HEK293T (cell line): ENCODE results near the gene R3HDML.

Experiments
- CTCF ChIA-PET: fragments of 350-600 bp; formaldehyde crosslinking; extraction: SDS; loops from one replicate; lab custom pipeline; 2021; ENCODE audit warnings: antibody characterized with exemption, inconsistent platforms; lab: Yijun Ruan, JAX
- POLR2A ChIA-PET: fragments of 350-600 bp; formaldehyde crosslinking; extraction: SDS; loops from one replicate; lab custom pipeline; 2020; ENCODE audit warnings: antibody characterized with exemption, inconsistent platforms; lab: Yijun Ruan, JAX
- DNase-seq: peaks from one replicate; pipeline ENCODE4 v3.0.0; 2012; ENCODE audit warnings: mixed read lengths; ENCODE audit errors: extremely low spot score
- ARNT ChIP-seq: fragments of 450-650 bp; IDR thresholded peaks from 2 replicates; pipeline ENCODE4 v1.6.1; 2017; ENCODE audit warnings: mild to moderate bottlenecking
- BHLHE40 ChIP-seq: fragments of 450-650 bp; IDR thresholded peaks from 2 replicates; pipeline ENCODE4 v1.6.1; 2016; ENCODE audit warnings: mild to moderate bottlenecking, moderate library complexity, borderline replicate concordance
- CTBP1 ChIP-seq: fragments of 450-650 bp; IDR thresholded peaks from 2 replicates; pipeline ENCODE4 v1.6.1; 2016; ENCODE audit warnings: borderline replicate concordance
- ELF4 ChIP-seq: fragments of 450-650 bp; IDR thresholded peaks from 2 replicates; pipeline ENCODE4 v1.6.1; 2017; ENCODE audit warnings: antibody characterized with exemption
- FOXA1 ChIP-seq: fragments of 450-650 bp; IDR thresholded peaks from 2 replicates; pipeline ENCODE4 v1.6.1; 2016; ENCODE audit warnings: mild to moderate bottlenecking
- FOXK2 ChIP-seq: fragments of 450-650 bp; IDR thresholded peaks from 2 replicates; pipeline ENCODE4 v1.6.1; 2016; ENCODE audit warnings: mild to moderate bottlenecking
- FOXM1 ChIP-seq: fragments of 450-650 bp; IDR thresholded peaks from 2 replicates; pipeline ENCODE4 v1.6.1; 2017; ENCODE audit warnings: mild to moderate bottlenecking, borderline replicate concordance
- HDGF ChIP-seq: fragments of 450-650 bp; IDR thresholded peaks from 2 replicates; pipeline ENCODE4 v1.6.1; 2017; ENCODE audit warnings: antibody characterized with exemption, borderline replicate concordance
- L3MBTL2 ChIP-seq: fragments of 450-650 bp; conservative IDR thresholded peaks from 2 replicates; pipeline ENCODE4 v1.6.1; 2016; ENCODE audit warnings: mild to moderate bottlenecking
- LEF1 ChIP-seq: fragments of 450-650 bp; IDR thresholded peaks from 2 replicates; pipeline ENCODE4 v1.6.1; 2017; ENCODE audit warnings: mild to moderate bottlenecking, borderline replicate concordance
- NFRKB ChIP-seq: fragments of 450-650 bp; IDR thresholded peaks from 2 replicates; pipeline ENCODE4 v1.6.1; 2016; ENCODE audit warnings: mild to moderate bottlenecking, moderate library complexity
- PKNOX1 ChIP-seq: fragments of 450-650 bp; IDR thresholded peaks from 2 replicates; pipeline ENCODE4 v1.6.1; 2016
- SP1 ChIP-seq: fragments of 450-650 bp; IDR thresholded peaks from 2 replicates; pipeline ENCODE4 v1.6.1; 2017
- SUZ12 ChIP-seq: fragments of 450-650 bp; IDR thresholded peaks from 2 replicates; pipeline ENCODE4 v1.6.1; 2016; ENCODE audit warnings: mild to moderate bottlenecking
- TARDBP ChIP-seq: fragments of 450-650 bp; IDR thresholded peaks from 2 replicates; pipeline ENCODE4 v1.6.1; 2016
- ZNF384 ChIP-seq: fragments of 450-650 bp; IDR thresholded peaks from 2 replicates; pipeline ENCODE4 v1.6.1; 2016

The R3HDML gene

GRCh38 chr20:44309763-44310663, 26.8 kb upstream of the R3HDML start:
- ChIA-PET POLR2A (interaction anchor here (0.6 to 2.0 kb wide), 8 partner anchors 8 to 193 kb away, joined by 3 to 10 read pairs (median 4); partner anchors contain the start of gene R3HDML), CTCF (interaction anchor here (0.6 to 4.8 kb wide), 10 partner anchors 8 to 101 kb away, joined by 3 to 49 read pairs (median 5); no protein-coding TSS in a partner anchor)
- no peak for DNase-seq
- TF ChIP-seq SP1: no peak
- TF ChIP-seq BHLHE40: no peak
- TF ChIP-seq PKNOX1: no peak
- no peak for TF ChIP-seq HDGF

- DNase-seq: peak; percentile 98
- POLR2A ChIA-PET: interaction anchor here (0.8 to 2.0 kb wide), 10 partner anchors 9 to 99 kb away, joined by 3 to 10 read pairs (median 4); partner anchors contain the start of gene R3HDML
- CTCF ChIA-PET: interaction anchor here (0.7 to 4.8 kb wide), 15 partner anchors 9 to 194 kb away, joined by 3 to 49 read pairs (median 5); no protein-coding TSS in a partner anchor
- TF ChIP-seq L3MBTL2: peak; percentile 2; the same call in 1 of the 2 replicates
- TF ChIP-seq FOXA1: no peak
Measured at GRCh38 chr20:44310664-44311639, 25.9 kb upstream of the R3HDML start, which contains the start of gene FITM2. Gene FITM2, minus strand, starts transcription at chr20:44311202. Its CDS starts 54 bp downstream, at chr20:44311148.

GRCh38 chr20:44314870-44315269, 22.0 kb upstream of the R3HDML start:
- DNase-seq: no peak
- ChIA-PET CTCF (interaction anchor here (1.1 to 1.5 kb wide), 2 partner anchors 69 to 98 kb away, joined by 3 to 5 read pairs; no protein-coding TSS in a partner anchor), POLR2A (no interaction called here)

GRCh38 chr20:44319839-44320422, 16.9 kb upstream of the R3HDML start:
- POLR2A ChIA-PET: no interaction called here
- no peak for DNase-seq
- no peak for TF ChIP-seq HDGF
- peak; percentile 59; the same call in 1 of the 2 replicates for TF ChIP-seq PKNOX1
- TF ChIP-seq SUZ12: no peak

More at GRCh38 chr20:44314870-44315269, 22.0 kb upstream of the R3HDML start:
- TF ChIP-seq HDGF (no peak), L3MBTL2 (no peak), CTBP1 (no peak), BHLHE40 (no peak), LEF1 (no peak), TARDBP (no peak), PKNOX1 (no peak), FOXA1 (no peak), ARNT (no peak), NFRKB (no peak), SP1 (no peak), FOXK2 (no peak), ELF4 (no peak), ZNF384 (no peak), FOXM1 (no peak), SUZ12 (no peak)

GRCh38 chr20:44324343-44324742, 12.5 kb upstream of the R3HDML start:
- CTCF ChIA-PET: interaction anchor here (1.5 kb wide), 1 partner anchor 14 kb away, joined by 6 read pairs; the partner anchor contains the start of gene FITM2
- POLR2A ChIA-PET: interaction anchor here (0.9 kb wide), 1 partner anchor 14 kb away, joined by 3 read pairs; the partner anchor contains the start of gene FITM2
- no peak for TF ChIP-seq FOXM1
- TF ChIP-seq BHLHE40: no peak
- no peak for TF ChIP-seq HDGF
- TF ChIP-seq SUZ12: no peak
- TF ChIP-seq SP1: no peak
- TF ChIP-seq L3MBTL2: no peak
- TF ChIP-seq PKNOX1: no peak
- TF ChIP-seq ELF4: no peak
- TF ChIP-seq ARNT: no peak
- no peak for TF ChIP-seq CTBP1
- no peak for TF ChIP-seq NFRKB
- TF ChIP-seq ZNF384: no peak
- no peak for TF ChIP-seq TARDBP
- no peak for TF ChIP-seq FOXK2
- no peak for TF ChIP-seq FOXA1
- no peak for TF ChIP-seq LEF1
- DNase-seq: no peak

More at GRCh38 chr20:44319839-44320422, 16.9 kb upstream of the R3HDML start:
- CTCF ChIA-PET: interaction anchor here (0.6 to 1.9 kb wide), 5 partner anchors 9 to 103 kb away, joined by 3 to 10 read pairs (median 6); partner anchors contain the start of gene FITM2
